SW480 (cell line): ENCODE measurements around the gene RNF114.
"Not testable (repeated sequence)": the region's sequence is repeated elsewhere in the genome, so short reads cannot be mapped to it uniquely, and the experiment has no call there.

Experiments
- DNase-seq: peaks from one replicate; pipeline ENCODE4 v3.0.0-alpha.2; 2016; ENCODE audit warnings: low spot score

RNF114 gene

GRCh38 chr20:49936153-49937026 is at the start of gene RNF114:
RNF114 (plus strand) TSS chr20:49936397; CDS start chr20:49936413, 16 bp downstream.
- peak; percentile 92 for DNase-seq

- DNase-seq = no peak
These were observed 49.5 kb upstream of the RNF114 start for GRCh38 chr20:49886571-49887213.

- DNase-seq = no peak
These were observed 48.7 kb upstream of the RNF114 start for GRCh38 chr20:49887251-49888211.

GRCh38 chr20:49888212-49889000 is 47.8 kb upstream of the RNF114 start:
- DNase-seq = peak; percentile 79

GRCh38 chr20:49889001-49889934 is 46.9 kb upstream of the RNF114 start:
- no peak for DNase-seq

- DNase-seq = no peak
These were observed 46.3 kb upstream of the RNF114 start for GRCh38 chr20:49889935-49890333.

- DNase-seq = no peak
These were observed 45.5 kb upstream of the RNF114 start for GRCh38 chr20:49890471-49891361.

- DNase-seq = no peak
These were observed 44.6 kb upstream of the RNF114 start for GRCh38 chr20:49891476-49892110.

- no peak for DNase-seq
These were observed 43.9 kb upstream of the RNF114 start for GRCh38 chr20:49892260-49892659.

- DNase-seq = no peak
These were observed 43.4 kb upstream of the RNF114 start for GRCh38 chr20:49892817-49893216.

GRCh38 chr20:49893242-49894072 is 42.7 kb upstream of the RNF114 start:
- DNase-seq = no peak

GRCh38 chr20:49894073-49894470 is 42.1 kb upstream of the RNF114 start:
- no peak for DNase-seq

GRCh38 chr20:49895474-49896093 is 40.6 kb upstream of the RNF114 start:
- not testable (repeated sequence) for DNase-seq

- no peak for DNase-seq
These were observed 40.0 kb upstream of the RNF114 start for GRCh38 chr20:49896204-49896603.

- no peak for DNase-seq
These were observed 36.4 kb upstream of the RNF114 start for GRCh38 chr20:49899541-49900383.

GRCh38 chr20:49901588-49901987 is 34.6 kb upstream of the RNF114 start:
- DNase-seq = no peak
